PFSK-1 (cell line): ENCODE measurements around the gene KLF1.
A peak's percentile ranks its signal among the peaks of the same experiment; 100 is the strongest.

ENCODE experiments used
- FOXP2 ChIP-seq: optimal IDR thresholded peaks from 2 replicates; pipeline ENCODE3; 2011; ENCODE audit warnings: borderline replicate concordance, control low read depth, inconsistent platforms; ENCODE audit not compliant: insufficient read depth; ENCODE audit errors: extremely low read length, extremely low read depth
- POLR2AphosphoS5 ChIP-seq: IDR thresholded peaks from 2 replicates; pipeline ENCODE4 v1.6.1; 2012; ENCODE audit warnings: low read depth, mild to moderate bottlenecking, control low read depth, low read length, moderate library complexity
- SIN3A ChIP-seq: IDR thresholded peaks from 2 replicates; pipeline ENCODE4 v1.6.1; 2012; ENCODE audit warnings: mild to moderate bottlenecking, low read length, moderate library complexity, borderline replicate concordance; ENCODE audit not compliant: insufficient read depth
- TAF1 ChIP-seq: IDR thresholded peaks from 2 replicates; pipeline ENCODE4 v1.6.1; 2012; ENCODE audit warnings: low read length, control low read depth, borderline replicate concordance; ENCODE audit not compliant: insufficient read depth
- TF ChIP-seq, protein P1 (sequence below), 2 experiments: IDR thresholded peaks; 2 replicates each; pipeline versions ENCODE4 v1.6.1 to v1.8.0; 2011 to 2012; ENCODE audit warnings: low read depth in 2 of 2, low read length in 2 of 2, control low read depth in 1 of 2, inconsistent platforms in 1 of 2, mild to moderate bottlenecking in 1 of 2, moderate library complexity in 1 of 2; ENCODE audit not compliant: insufficient read depth in 1 of 2

The KLF1 gene

DNA sequence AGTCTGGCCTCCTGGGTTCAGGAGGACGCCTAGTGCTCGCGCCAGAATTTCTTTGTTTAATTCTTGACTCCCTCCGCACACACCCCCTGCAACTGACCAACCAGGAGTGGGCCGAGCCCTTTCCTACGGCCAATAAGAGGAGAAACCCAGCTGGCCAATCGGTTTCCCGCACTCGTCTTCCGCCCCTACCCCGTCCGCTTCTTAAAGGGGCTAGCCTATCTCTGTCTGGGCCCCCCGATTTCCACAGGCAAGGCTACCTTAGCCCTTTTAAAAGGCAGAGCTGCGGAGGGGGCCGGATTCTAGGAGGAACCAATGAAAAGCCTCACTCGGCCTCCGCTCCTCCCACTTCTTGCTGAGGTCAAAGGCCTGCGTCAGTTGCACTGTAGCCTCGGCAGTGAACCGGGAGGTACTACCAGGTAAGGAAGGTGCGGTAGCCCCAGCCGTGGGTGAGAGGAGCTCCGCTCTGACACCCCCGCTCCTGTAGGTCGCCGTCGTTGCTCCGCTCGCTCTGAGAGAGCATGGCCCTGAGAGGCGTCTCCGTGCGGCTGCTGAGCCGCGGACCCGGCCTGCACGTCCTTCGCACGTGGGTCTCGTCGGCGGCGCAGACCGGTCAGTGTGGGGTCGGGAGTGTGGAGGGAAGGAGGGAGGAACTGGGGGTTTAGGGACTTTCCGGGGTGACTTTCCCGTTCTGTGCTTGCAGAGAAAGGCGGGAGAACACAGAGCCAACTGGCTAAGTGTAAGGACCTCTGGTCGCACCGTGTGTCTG lies 4.0 kb upstream of the KLF1 start, which contains the start of gene GCDH:
GCDH (plus strand) TSS at position 374 of the 766 bp plus-strand sequence; CDS start at position 519, 145 bp downstream.
- peak; percentile 55; the same call in 1 of the 2 replicates for TF ChIP-seq POLR2AphosphoS5
- no peak for TF ChIP-seq TAF1
- peak; percentile 93 for TF ChIP-seq SIN3A
- TF ChIP-seq, protein P1, sequence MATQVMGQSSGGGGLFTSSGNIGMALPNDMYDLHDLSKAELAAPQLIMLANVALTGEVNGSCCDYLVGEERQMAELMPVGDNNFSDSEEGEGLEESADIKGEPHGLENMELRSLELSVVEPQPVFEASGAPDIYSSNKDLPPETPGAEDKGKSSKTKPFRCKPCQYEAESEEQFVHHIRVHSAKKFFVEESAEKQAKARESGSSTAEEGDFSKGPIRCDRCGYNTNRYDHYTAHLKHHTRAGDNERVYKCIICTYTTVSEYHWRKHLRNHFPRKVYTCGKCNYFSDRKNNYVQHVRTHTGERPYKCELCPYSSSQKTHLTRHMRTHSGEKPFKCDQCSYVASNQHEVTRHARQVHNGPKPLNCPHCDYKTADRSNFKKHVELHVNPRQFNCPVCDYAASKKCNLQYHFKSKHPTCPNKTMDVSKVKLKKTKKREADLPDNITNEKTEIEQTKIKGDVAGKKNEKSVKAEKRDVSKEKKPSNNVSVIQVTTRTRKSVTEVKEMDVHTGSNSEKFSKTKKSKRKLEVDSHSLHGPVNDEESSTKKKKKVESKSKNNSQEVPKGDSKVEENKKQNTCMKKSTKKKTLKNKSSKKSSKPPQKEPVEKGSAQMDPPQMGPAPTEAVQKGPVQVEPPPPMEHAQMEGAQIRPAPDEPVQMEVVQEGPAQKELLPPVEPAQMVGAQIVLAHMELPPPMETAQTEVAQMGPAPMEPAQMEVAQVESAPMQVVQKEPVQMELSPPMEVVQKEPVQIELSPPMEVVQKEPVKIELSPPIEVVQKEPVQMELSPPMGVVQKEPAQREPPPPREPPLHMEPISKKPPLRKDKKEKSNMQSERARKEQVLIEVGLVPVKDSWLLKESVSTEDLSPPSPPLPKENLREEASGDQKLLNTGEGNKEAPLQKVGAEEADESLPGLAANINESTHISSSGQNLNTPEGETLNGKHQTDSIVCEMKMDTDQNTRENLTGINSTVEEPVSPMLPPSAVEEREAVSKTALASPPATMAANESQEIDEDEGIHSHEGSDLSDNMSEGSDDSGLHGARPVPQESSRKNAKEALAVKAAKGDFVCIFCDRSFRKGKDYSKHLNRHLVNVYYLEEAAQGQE (IDR thresholded peaks at IDR 0.05; ENCODE audit: insufficient read depth in 1 of 2, low read depth in 2 of 2, low read length in 2 of 2) = no peak
- TF ChIP-seq FOXP2 = peak; percentile 57

DNA sequence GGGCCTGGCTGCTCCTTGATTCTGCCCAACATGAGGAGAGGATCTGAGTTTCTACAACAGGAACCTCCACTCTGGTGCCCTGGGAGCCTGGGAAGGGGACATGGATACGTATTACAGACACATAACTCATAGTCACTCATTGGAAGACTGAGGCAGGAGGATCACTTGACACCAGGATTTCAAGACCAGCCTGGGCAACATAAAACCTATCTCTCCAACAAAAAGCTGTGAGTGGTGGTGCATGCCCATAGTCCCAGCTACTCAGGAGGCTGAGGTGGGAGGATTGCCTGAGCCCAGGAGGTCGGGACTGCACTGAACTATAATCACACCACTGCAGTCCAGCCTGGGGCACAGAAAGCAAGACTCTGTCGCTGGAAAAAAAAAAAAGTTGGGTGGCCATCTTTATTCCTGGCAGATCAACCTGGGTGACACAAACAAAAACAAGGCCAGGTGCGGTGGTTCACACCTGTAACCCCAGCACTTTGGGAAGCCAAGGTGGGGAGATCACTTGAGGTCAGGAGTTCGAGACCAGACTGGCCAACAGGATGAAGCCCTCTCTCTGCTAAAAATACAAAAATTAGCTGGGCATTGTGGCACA lies 1.1 kb upstream of the KLF1 start:
- TF ChIP-seq TAF1 (no peak), POLR2AphosphoS5 (no peak), SIN3A (no peak), FOXP2 (no peak)
- TF ChIP-seq, protein P1 (IDR thresholded peaks at IDR 0.05; ENCODE audit: insufficient read depth in 1 of 2, low read depth in 2 of 2, low read length in 2 of 2) = no peak

DNA sequence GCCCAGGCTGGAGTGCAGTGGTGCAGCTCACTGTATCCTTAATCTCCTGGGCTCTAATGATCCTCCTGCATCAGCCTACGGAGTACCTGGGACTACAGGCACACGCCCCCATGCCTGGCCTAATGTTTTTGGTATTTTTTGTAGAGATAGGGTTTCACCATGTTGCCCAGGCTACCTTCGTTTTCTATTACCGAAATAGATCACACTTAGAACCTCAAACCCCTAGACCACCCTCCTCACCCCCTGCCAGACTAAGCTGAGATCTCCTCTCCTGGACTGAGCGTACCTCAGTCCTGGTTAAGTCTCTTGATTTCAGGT lies 391 bp downstream of the KLF1 start:
- no peak for TF ChIP-seq POLR2AphosphoS5
- no peak for TF ChIP-seq SIN3A
- no peak for TF ChIP-seq TAF1
- TF ChIP-seq, protein P1 (IDR thresholded peaks at IDR 0.05; ENCODE audit: insufficient read depth in 1 of 2, low read depth in 2 of 2, low read length in 2 of 2) = no peak
- no peak for TF ChIP-seq FOXP2

DNA sequence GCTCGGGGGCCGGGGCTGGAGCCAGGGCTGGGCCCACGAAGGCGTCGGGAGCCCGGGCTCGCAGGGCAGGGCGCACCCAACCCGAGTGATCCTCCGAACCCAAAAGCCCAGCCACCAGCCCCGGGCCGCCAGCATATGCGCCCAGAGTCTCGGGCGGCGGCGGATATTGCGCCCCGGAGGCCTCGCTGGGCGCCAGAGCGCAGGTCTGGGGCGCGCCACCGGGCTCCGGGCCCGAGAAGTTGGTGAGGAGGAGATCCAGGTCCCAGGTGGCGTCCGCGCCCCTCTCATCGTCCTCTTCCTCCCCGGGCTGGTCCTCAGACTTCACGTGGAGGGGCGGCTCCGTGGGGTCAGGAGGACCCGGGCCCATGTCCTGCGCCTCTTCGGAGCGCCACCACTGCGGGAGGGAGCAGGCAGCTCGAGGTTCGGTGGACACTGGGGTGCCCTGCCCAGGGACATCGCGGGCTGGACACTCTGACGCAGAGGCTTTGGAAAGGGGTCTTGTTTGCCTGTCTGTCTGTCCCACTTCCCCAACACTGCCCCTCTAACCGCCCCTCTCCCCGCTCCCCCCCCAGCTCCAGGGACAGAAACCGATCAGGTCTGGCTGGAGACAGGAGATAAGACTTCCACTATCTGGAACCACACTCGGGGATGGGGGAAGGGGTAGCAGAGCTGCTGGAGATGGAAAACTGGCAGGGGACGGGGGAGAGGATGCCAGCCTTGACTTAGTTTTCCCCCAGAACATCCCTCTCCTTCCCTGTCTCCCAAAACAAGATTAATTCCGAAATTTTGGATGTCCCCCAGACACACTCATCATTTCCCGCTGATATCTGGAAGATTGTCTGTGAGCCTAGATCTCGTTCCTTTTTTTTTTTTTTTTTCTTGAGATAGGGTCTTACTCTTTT lies 1.0 kb downstream of the KLF1 start:
- TF ChIP-seq, protein P1 (IDR thresholded peaks at IDR 0.05; ENCODE audit: insufficient read depth in 1 of 2, low read depth in 2 of 2, low read length in 2 of 2) = no peak
- TF ChIP-seq TAF1 = no peak
- no peak for TF ChIP-seq SIN3A
- TF ChIP-seq FOXP2 = no peak
- no peak for TF ChIP-seq POLR2AphosphoS5
